ENCODE measurements around the gene CDCA8.
A peak's percentile ranks its signal among the peaks of the same experiment; 100 is the strongest.

CDCA8 gene

GRCh38 chr1:37748565-37748964 lies 56.2 kb downstream of the CDCA8 start:
- H3K9me3 ChIP-seq (ENCODE audit: control insufficient read depth in 1 of 2, low read length in 2 of 2), result no peaks in the 10 kb centered on the region
- peaks cover 0 to under 1% of the 10 kb centered on the region in 2 donors for H3K4me1 ChIP-seq (ENCODE audit: control insufficient read depth in 1 of 2, insufficient read depth in 2 of 2, low read length in 2 of 2)
- H3K36me3 ChIP-seq (ENCODE audit: control insufficient read depth in 1 of 2, insufficient read depth in 2 of 2, low read length in 2 of 2), result no peaks in the 10 kb centered on the region
- H3K4me3 ChIP-seq (ENCODE audit: low read depth in 1 of 2, low read length in 2 of 2), result no peak overlapping the region
- H3K9ac ChIP-seq (ENCODE audit: low read depth in 1 of 2, low read length in 2 of 2), result no peak overlapping the region
- peaks cover 7% of the 10 kb centered on the region in 2 donors for H3K27me3 ChIP-seq (ENCODE audit: control insufficient read depth in 1 of 2, insufficient read depth in 2 of 2, low read length in 2 of 2)
- H3K27ac ChIP-seq (ENCODE audit: low read depth, low read length), result no peak overlapping the region

GRCh38 chr1:37752213-37752582 lies 59.9 kb downstream of the CDCA8 start:
- peaks cover 0 to 6% of the 10 kb centered on the region in 2 donors for H3K4me1 ChIP-seq (ENCODE audit: control insufficient read depth in 1 of 2, insufficient read depth in 2 of 2, low read length in 2 of 2)
- H3K27me3 ChIP-seq (ENCODE audit: control insufficient read depth in 1 of 2, insufficient read depth in 2 of 2, low read length in 2 of 2), result peaks cover 18 to 27% of the 10 kb centered on the region in 2 donors
- H3K36me3 ChIP-seq (ENCODE audit: control insufficient read depth in 1 of 2, insufficient read depth in 2 of 2, low read length in 2 of 2), result no peaks in the 10 kb centered on the region
- no peaks in the 10 kb centered on the region for H3K9me3 ChIP-seq (ENCODE audit: control insufficient read depth in 1 of 2, low read length in 2 of 2)
- peak overlapping the region; percentile 62 to 69 for H3K4me3 ChIP-seq (ENCODE audit: low read depth in 1 of 2, low read length in 2 of 2)
- H3K27ac ChIP-seq (ENCODE audit: low read depth, low read length), result no peak overlapping the region
- no peak overlapping the region for H3K9ac ChIP-seq (ENCODE audit: low read depth in 1 of 2, low read length in 2 of 2)

- Histone ChIP-seq H3K27ac (ENCODE audit: low read depth, low read length) (no peak overlapping the region), H3K36me3 (ENCODE audit: control insufficient read depth in 1 of 2, insufficient read depth in 2 of 2, low read length in 2 of 2) (no peaks in the 10 kb centered on the region), H3K4me1 (ENCODE audit: control insufficient read depth in 1 of 2, insufficient read depth in 2 of 2, low read length in 2 of 2) (peaks cover 0 to 6% of the 10 kb centered on the region in 2 donors), H3K9ac (ENCODE audit: low read depth in 1 of 2, low read length in 2 of 2) (no peak overlapping the region), H3K9me3 (ENCODE audit: control insufficient read depth in 1 of 2, low read length in 2 of 2) (no peaks in the 10 kb centered on the region), H3K4me3 (ENCODE audit: low read depth in 1 of 2, low read length in 2 of 2) (peak overlapping the region; percentile 62 to 69), H3K27me3 (ENCODE audit: control insufficient read depth in 1 of 2, insufficient read depth in 2 of 2, low read length in 2 of 2) (peaks cover 18 to 27% of the 10 kb centered on the region in 2 donors)
These were observed 60.5 kb downstream of the CDCA8 start for GRCh38 chr1:37752583-37753471.

GRCh38 chr1:37753473-37754321 lies 61.4 kb downstream of the CDCA8 start:
- Histone ChIP-seq H3K9me3 (ENCODE audit: control insufficient read depth in 1 of 2, low read length in 2 of 2) (no peaks in the 10 kb centered on the region), H3K27me3 (ENCODE audit: control insufficient read depth in 1 of 2, insufficient read depth in 2 of 2, low read length in 2 of 2) (peaks cover 23 to 27% of the 10 kb centered on the region in 2 donors), H3K4me1 (ENCODE audit: control insufficient read depth in 1 of 2, insufficient read depth in 2 of 2, low read length in 2 of 2) (peaks cover 0 to 6% of the 10 kb centered on the region in 2 donors), H3K27ac (ENCODE audit: low read depth, low read length) (no peak overlapping the region), H3K36me3 (ENCODE audit: control insufficient read depth in 1 of 2, insufficient read depth in 2 of 2, low read length in 2 of 2) (no peaks in the 10 kb centered on the region), H3K9ac (ENCODE audit: low read depth in 1 of 2, low read length in 2 of 2) (no peak overlapping the region), H3K4me3 (ENCODE audit: low read depth in 1 of 2, low read length in 2 of 2) (no peak overlapping the region)

GRCh38 chr1:37755290-37755689 lies 63.0 kb downstream of the CDCA8 start:
- no peak overlapping the region for H3K4me3 ChIP-seq (ENCODE audit: low read depth in 1 of 2, low read length in 2 of 2)
- no peak overlapping the region for H3K27ac ChIP-seq (ENCODE audit: low read depth, low read length)
- no peak overlapping the region for H3K9ac ChIP-seq (ENCODE audit: low read depth in 1 of 2, low read length in 2 of 2)
- H3K36me3 ChIP-seq (ENCODE audit: control insufficient read depth in 1 of 2, insufficient read depth in 2 of 2, low read length in 2 of 2), result no peaks in the 10 kb centered on the region
- H3K4me1 ChIP-seq (ENCODE audit: control insufficient read depth in 1 of 2, insufficient read depth in 2 of 2, low read length in 2 of 2), result peaks cover 0 to 6% of the 10 kb centered on the region in 2 donors
- H3K27me3 ChIP-seq (ENCODE audit: control insufficient read depth in 1 of 2, insufficient read depth in 2 of 2, low read length in 2 of 2), result peaks cover 28 to 29% of the 10 kb centered on the region in 2 donors
- H3K9me3 ChIP-seq (ENCODE audit: control insufficient read depth in 1 of 2, low read length in 2 of 2), result no peaks in the 10 kb centered on the region

GRCh38 chr1:37755951-37756560 lies 63.7 kb downstream of the CDCA8 start:
- Histone ChIP-seq H3K27ac (ENCODE audit: low read depth, low read length) (no peak overlapping the region), H3K9me3 (ENCODE audit: control insufficient read depth in 1 of 2, low read length in 2 of 2) (no peaks in the 10 kb centered on the region), H3K9ac (ENCODE audit: low read depth in 1 of 2, low read length in 2 of 2) (no peak overlapping the region), H3K4me1 (ENCODE audit: control insufficient read depth in 1 of 2, insufficient read depth in 2 of 2, low read length in 2 of 2) (peaks cover 0 to 6% of the 10 kb centered on the region in 2 donors), H3K4me3 (ENCODE audit: low read depth in 1 of 2, low read length in 2 of 2) (no peak overlapping the region), H3K27me3 (ENCODE audit: control insufficient read depth in 1 of 2, insufficient read depth in 2 of 2, low read length in 2 of 2) (peaks cover 29 to 31% of the 10 kb centered on the region in 2 donors), H3K36me3 (ENCODE audit: control insufficient read depth in 1 of 2, insufficient read depth in 2 of 2, low read length in 2 of 2) (no peaks in the 10 kb centered on the region)
